ENCODE data around the gene CCDC183. TPM values are rescaled to one million over a fixed set of nuclear protein-coding genes. Genes with fewer than 3 reads are reported as not detected.

Gene CCDC183
- total and polyA plus RNA-seq, 3 experiments from 2014 or later: 0.26 to 0.73 TPM; not detected in 1

- Histone ChIP-seq H3K27me3 (ENCODE audit: insufficient read depth, low read length, poor library complexity, severe bottlenecking) (no peaks in the 10 kb centered on the region), H3K4me3 (ENCODE audit: low read length) (no peak overlapping the region), H3K27ac (ENCODE audit: low read depth, low read length) (no peak overlapping the region), H3K36me3 (ENCODE audit: insufficient read depth, low read length) (no peaks in the 10 kb centered on the region), H3K9me3 (ENCODE audit: low read length) (no peaks in the 10 kb centered on the region), H3K4me1 (ENCODE audit: insufficient read depth, low read length) (peaks cover 29% of the 10 kb centered on the region)
- no peak for DNase-seq
- Mint-ChIP-seq H3K27ac (peak overlapping the region in 1 of 8 donors; percentile 94), H3K9me3 (no peaks in the 10 kb centered on the region), H3K36me3 (peaks cover 0 to 24% (median 3%) of the 10 kb centered on the region in 3 donors), H3K4me3 (peak overlapping the region; percentile 26 to 91 (median 88)), H3K4me1 (peaks cover 27 to 46% (median 30%) of the 10 kb centered on the region in 3 donors), H3K27me3 (peaks cover 0 to 1% of the 10 kb centered on the region in 2 donors)
- ChIA-PET POLR2A (interaction anchor here (0.7 to 1.1 kb wide), 2 partner anchors 10 to 14 kb away, joined by 3 read pairs; no protein-coding TSS in a partner anchor), CTCF (interaction anchor here (1.1 to 4.1 kb wide), 7 partner anchors 14 to 383 kb away, joined by 3 to 14 read pairs (median 5); partner anchors contain the start of genes AJM1 and SSNA1)
Observed at GRCh38 chr9:136806067-136806466, 9.9 kb downstream of the CCDC183 start.

- peak overlapping the region; percentile 65 for H3K27ac ChIP-seq (ENCODE audit: low read depth, low read length)
Observed at GRCh38 chr9:136806631-136807201, 10.6 kb downstream of the CCDC183 start.

GRCh38 chr9:136807281-136808074, 11.3 kb downstream of the CCDC183 start, which contains the start of gene RABL6:
RABL6 (plus strand) TSS chr9:136807948; CDS start chr9:136808197, 249 bp downstream.
- no peaks in the 10 kb centered on the region for H3K36me3 ChIP-seq (ENCODE audit: insufficient read depth, low read length)
- Mint-ChIP-seq H3K4me1 (peaks cover 24 to 47% (median 28%) of the 10 kb centered on the region in 3 donors), H3K9me3 (no peaks in the 10 kb centered on the region), H3K27ac (peak within 1 kb of the TSS; percentile 92 to 97 (median 94)), H3K27me3 (peaks cover 0 to 1% of the 10 kb centered on the region in 2 donors), H3K36me3 (peaks cover 0 to 24% (median 3%) of the 10 kb centered on the region in 3 donors), H3K4me3 (peak within 1 kb of the TSS; percentile 88 to 95 (median 91))
- H3K4me3 ChIP-seq (ENCODE audit: low read length): peak within 1 kb of the TSS; percentile 69
- ChIA-PET POLR2A (interaction anchor here (0.5 to 1.3 kb wide), 11 partner anchors 10 to 393 kb away, joined by 3 to 5 read pairs (median 3); partner anchors contain the start of genes MAN1B1, SAPCD2, TMEM141 and TPRN), CTCF (interaction anchor here (1.0 to 4.1 kb wide), 11 partner anchors 14 to 239 kb away, joined by 3 to 14 read pairs (median 4); partner anchors contain the start of genes AJM1 and TRAF2)
- H3K4me1 ChIP-seq (ENCODE audit: insufficient read depth, low read length): peaks cover 29% of the 10 kb centered on the region
- DNase-seq: peak; percentile 74 to 89 (median 86)
- peak within 1 kb of the TSS; percentile 78 for H3K27ac ChIP-seq (ENCODE audit: low read depth, low read length)
- no peaks in the 10 kb centered on the region for H3K9me3 ChIP-seq (ENCODE audit: low read length)
- H3K27me3 ChIP-seq (ENCODE audit: insufficient read depth, low read length, poor library complexity, severe bottlenecking): no peaks in the 10 kb centered on the region

More at GRCh38 chr9:136806631-136807201, 10.6 kb downstream of the CCDC183 start:
- no peaks in the 10 kb centered on the region for H3K9me3 ChIP-seq (ENCODE audit: low read length)
- Mint-ChIP-seq H3K4me1 (peaks cover 26 to 47% (median 28%) of the 10 kb centered on the region in 3 donors), H3K4me3 (peak overlapping the region; percentile 86 to 95 (median 90)), H3K27ac (peak overlapping the region; percentile 45 to 97 (median 94)), H3K27me3 (peaks cover 0 to 1% of the 10 kb centered on the region in 2 donors), H3K9me3 (no peaks in the 10 kb centered on the region), H3K36me3 (peaks cover 0 to 24% (median 3%) of the 10 kb centered on the region in 3 donors)
- CTCF ChIA-PET: interaction anchor here (1.0 to 4.1 kb wide), 12 partner anchors 13 to 382 kb away, joined by 3 to 14 read pairs (median 4); partner anchors contain the start of genes AJM1, SSNA1 and TRAF2
- H3K27me3 ChIP-seq (ENCODE audit: insufficient read depth, low read length, poor library complexity, severe bottlenecking): no peaks in the 10 kb centered on the region
- no peaks in the 10 kb centered on the region for H3K36me3 ChIP-seq (ENCODE audit: insufficient read depth, low read length)
- peaks cover 29% of the 10 kb centered on the region for H3K4me1 ChIP-seq (ENCODE audit: insufficient read depth, low read length)
- POLR2A ChIA-PET: interaction anchor here (0.5 to 1.3 kb wide), 9 partner anchors 9 to 394 kb away, joined by 3 to 5 read pairs (median 4); partner anchors contain the start of genes MAN1B1, SAPCD2, TMEM141 and TPRN
- H3K4me3 ChIP-seq (ENCODE audit: low read length): peak overlapping the region; percentile 69
- DNase-seq: no peak

- H3K27ac ChIP-seq (ENCODE audit: low read depth, low read length): peak overlapping the region; percentile 78
- no peaks in the 10 kb centered on the region for H3K27me3 ChIP-seq (ENCODE audit: insufficient read depth, low read length, poor library complexity, severe bottlenecking)
- no peaks in the 10 kb centered on the region for H3K9me3 ChIP-seq (ENCODE audit: low read length)
- Mint-ChIP-seq H3K27ac (peak overlapping the region in 6 of 8 donors; percentile 45 to 94 (median 82)), H3K4me3 (peak overlapping the region; percentile 78 to 95 (median 83)), H3K36me3 (peaks cover 0 to 32% (median 3%) of the 10 kb centered on the region in 3 donors), H3K27me3 (peaks cover 0 to 1% of the 10 kb centered on the region in 2 donors), H3K4me1 (peaks cover 31 to 55% (median 35%) of the 10 kb centered on the region in 3 donors), H3K9me3 (no peaks in the 10 kb centered on the region)
- peak overlapping the region; percentile 56 for H3K4me3 ChIP-seq (ENCODE audit: low read length)
- ChIA-PET CTCF (interaction anchor here (1.0 to 4.1 kb wide), 9 partner anchors 15 to 227 kb away, joined by 3 to 14 read pairs (median 7); partner anchors contain the start of genes AJM1 and TRAF2), POLR2A (interaction anchor here (0.6 to 1.5 kb wide), 7 partner anchors 78 to 288 kb away, joined by 3 to 5 read pairs (median 3); partner anchors contain the start of genes FBXW5, SAPCD2 and TRAF2)
- no peaks in the 10 kb centered on the region for H3K36me3 ChIP-seq (ENCODE audit: insufficient read depth, low read length)
- H3K4me1 ChIP-seq (ENCODE audit: insufficient read depth, low read length): peaks cover 29% of the 10 kb centered on the region
- DNase-seq: peak in 4 of 5 donors; percentile 14 to 66 (median 48)
Observed at GRCh38 chr9:136808075-136808805, 12.1 kb downstream of the CCDC183 start.

GRCh38 chr9:136808806-136809158, 12.6 kb downstream of the CCDC183 start:
- Histone ChIP-seq H3K27me3 (ENCODE audit: insufficient read depth, low read length, poor library complexity, severe bottlenecking) (no peaks in the 10 kb centered on the region), H3K4me3 (ENCODE audit: low read length) (peak overlapping the region; percentile 56), H3K9me3 (ENCODE audit: low read length) (no peaks in the 10 kb centered on the region), H3K36me3 (ENCODE audit: insufficient read depth, low read length) (no peaks in the 10 kb centered on the region), H3K4me1 (ENCODE audit: insufficient read depth, low read length) (peaks cover 29% of the 10 kb centered on the region), H3K27ac (ENCODE audit: low read depth, low read length) (peak overlapping the region; percentile 78)
- CTCF ChIA-PET: interaction anchor here (1.2 to 4.1 kb wide), 4 partner anchors 17 to 227 kb away, joined by 3 to 14 read pairs (median 14); partner anchors contain the start of gene AJM1
- POLR2A ChIA-PET: interaction anchor here (1.5 kb wide), 1 partner anchor 135 kb away, joined by 4 read pairs; the partner anchor contains the start of gene FBXW5
- no peaks in the 10 kb centered on the region for H3K9me3 Mint-ChIP-seq
- H3K36me3 Mint-ChIP-seq: peaks cover 0 to 33% (median 3%) of the 10 kb centered on the region in 3 donors
- peak overlapping the region; percentile 78 to 95 (median 83) for H3K4me3 Mint-ChIP-seq
- no peak for DNase-seq
- peaks cover 0 to 1% of the 10 kb centered on the region in 2 donors for H3K27me3 Mint-ChIP-seq
- H3K27ac Mint-ChIP-seq: peak overlapping the region in 7 of 8 donors; percentile 22 to 94 (median 77)
- peaks cover 36 to 59% (median 37%) of the 10 kb centered on the region in 3 donors for H3K4me1 Mint-ChIP-seq

- Mint-ChIP-seq H3K27ac (no peak overlapping the region), H3K4me1 (peaks cover 21 to 50% (median 36%) of the 10 kb centered on the region in 3 donors), H3K4me3 (peak overlapping the region in 1 of 7 donors; percentile 38), H3K9me3 (no peaks in the 10 kb centered on the region), H3K27me3 (no peaks in the 10 kb centered on the region), H3K36me3 (peaks cover 0 to 34% (median 10%) of the 10 kb centered on the region in 3 donors)
- peaks cover 4% of the 10 kb centered on the region for H3K4me1 ChIP-seq (ENCODE audit: insufficient read depth, low read length)
- CTCF ChIA-PET: interaction anchor here (1.2 to 1.8 kb wide), 2 partner anchors 28 to 221 kb away, joined by 3 to 14 read pairs; partner anchors contain the start of gene AJM1
- no peak overlapping the region for H3K27ac ChIP-seq (ENCODE audit: low read depth, low read length)
- no peaks in the 10 kb centered on the region for H3K9me3 ChIP-seq (ENCODE audit: low read length)
- POLR2A ChIA-PET: no interaction called here
- H3K4me3 ChIP-seq (ENCODE audit: low read length): no peak overlapping the region
- H3K36me3 ChIP-seq (ENCODE audit: insufficient read depth, low read length): no peaks in the 10 kb centered on the region
- H3K27me3 ChIP-seq (ENCODE audit: insufficient read depth, low read length, poor library complexity, severe bottlenecking): no peaks in the 10 kb centered on the region
- DNase-seq: no peak
Observed at GRCh38 chr9:136814725-136815421, 18.7 kb downstream of the CCDC183 start.
